ENCODE measurements around the gene GALNT17. TPM values are rescaled to one million over a fixed set of nuclear protein-coding genes. Genes with fewer than 3 reads are reported as not detected.

Gene GALNT17
- total RNA-seq, 1 donor from 2014 or later, result not detected

DNA sequence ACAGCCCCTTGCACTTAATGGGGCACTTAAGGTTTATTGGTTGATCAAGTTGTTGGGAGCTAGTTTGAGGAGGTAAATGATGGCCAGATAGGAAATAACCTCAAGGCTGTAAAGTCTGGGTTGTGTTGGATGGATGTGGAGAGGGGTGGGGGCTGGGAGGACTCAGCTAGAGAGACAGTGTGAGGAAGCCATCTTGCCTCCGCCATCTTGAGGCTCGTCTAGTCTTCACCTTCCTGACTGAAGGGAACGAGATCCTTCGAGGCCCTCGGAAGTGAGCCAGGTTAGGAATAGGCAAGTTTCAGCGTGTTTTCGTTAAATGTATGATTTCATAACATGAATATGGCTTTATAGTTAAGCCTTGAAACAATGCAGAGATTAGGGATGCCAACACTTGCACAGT is 5.5 kb downstream of the GALNT17 start:
- Mint-ChIP-seq H3K4me1 (no peaks in the 10 kb centered on the region), H3K27ac (no peak overlapping the region), H3K4me3 (no peak overlapping the region), H3K27me3 (peaks cover 4% of the 10 kb centered on the region), H3K36me3 (ENCODE audit: low read depth) (no peaks in the 10 kb centered on the region), H3K9me3 (peaks cover 4% of the 10 kb centered on the region)
- DNase-seq, result no peak
- intact Hi-C loops (cut with micrococcal nuclease), result no loop called here

DNA sequence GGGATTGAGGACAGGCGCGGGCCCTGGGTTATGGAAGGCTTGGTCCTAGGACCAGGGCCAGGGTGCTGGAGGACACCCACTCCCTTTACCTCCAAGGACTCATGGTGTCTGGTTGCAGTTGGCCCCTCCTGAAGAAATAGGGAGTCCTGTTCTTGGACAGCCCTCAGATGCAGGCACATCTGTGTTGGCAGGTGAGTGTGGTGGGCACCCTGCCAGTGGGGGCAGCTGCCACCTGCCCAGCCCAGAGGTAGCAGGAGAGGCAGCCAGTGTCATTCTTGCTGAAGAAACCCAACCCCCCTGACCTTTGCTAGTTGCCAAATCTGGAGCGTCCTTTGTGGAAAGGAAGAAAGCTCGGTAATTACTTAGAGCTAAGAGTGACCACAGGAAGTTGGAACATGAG is 8.3 kb downstream of the GALNT17 start:
- DNase-seq, result no peak
- Mint-ChIP-seq H3K36me3 (ENCODE audit: low read depth) (no peaks in the 10 kb centered on the region), H3K4me1 (no peaks in the 10 kb centered on the region), H3K27me3 (no peaks in the 10 kb centered on the region), H3K9me3 (peaks cover 15% of the 10 kb centered on the region), H3K4me3 (no peak overlapping the region), H3K27ac (no peak overlapping the region)
- intact Hi-C loops (cut with micrococcal nuclease), result no loop called here

DNA sequence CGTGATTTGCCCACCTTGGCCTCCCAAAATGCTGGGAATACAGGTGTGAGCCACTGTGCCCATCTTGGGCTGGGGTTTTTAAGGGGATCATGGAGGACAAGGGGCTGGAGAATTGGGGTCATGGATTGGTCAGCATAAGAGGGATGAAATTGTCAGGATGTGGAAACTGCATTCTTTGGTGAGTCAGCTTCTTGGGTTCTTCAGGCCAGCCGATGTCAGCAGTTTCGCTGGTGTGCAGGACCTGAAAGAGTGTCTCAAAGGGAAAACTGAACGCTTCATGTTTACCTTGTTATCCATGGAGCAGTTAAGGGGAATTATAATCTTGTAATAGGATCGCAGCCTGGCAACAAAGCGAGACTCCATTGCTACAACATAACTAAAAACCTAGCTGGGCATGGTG is 13.0 kb downstream of the GALNT17 start:
- Mint-ChIP-seq H3K27ac (no peak overlapping the region), H3K4me1 (no peaks in the 10 kb centered on the region), H3K36me3 (ENCODE audit: low read depth) (no peaks in the 10 kb centered on the region), H3K27me3 (no peaks in the 10 kb centered on the region), H3K9me3 (peaks cover 24% of the 10 kb centered on the region), H3K4me3 (no peak overlapping the region)
- intact Hi-C loops (cut with micrococcal nuclease), result no loop called here
- DNase-seq, result no peak

DNA sequence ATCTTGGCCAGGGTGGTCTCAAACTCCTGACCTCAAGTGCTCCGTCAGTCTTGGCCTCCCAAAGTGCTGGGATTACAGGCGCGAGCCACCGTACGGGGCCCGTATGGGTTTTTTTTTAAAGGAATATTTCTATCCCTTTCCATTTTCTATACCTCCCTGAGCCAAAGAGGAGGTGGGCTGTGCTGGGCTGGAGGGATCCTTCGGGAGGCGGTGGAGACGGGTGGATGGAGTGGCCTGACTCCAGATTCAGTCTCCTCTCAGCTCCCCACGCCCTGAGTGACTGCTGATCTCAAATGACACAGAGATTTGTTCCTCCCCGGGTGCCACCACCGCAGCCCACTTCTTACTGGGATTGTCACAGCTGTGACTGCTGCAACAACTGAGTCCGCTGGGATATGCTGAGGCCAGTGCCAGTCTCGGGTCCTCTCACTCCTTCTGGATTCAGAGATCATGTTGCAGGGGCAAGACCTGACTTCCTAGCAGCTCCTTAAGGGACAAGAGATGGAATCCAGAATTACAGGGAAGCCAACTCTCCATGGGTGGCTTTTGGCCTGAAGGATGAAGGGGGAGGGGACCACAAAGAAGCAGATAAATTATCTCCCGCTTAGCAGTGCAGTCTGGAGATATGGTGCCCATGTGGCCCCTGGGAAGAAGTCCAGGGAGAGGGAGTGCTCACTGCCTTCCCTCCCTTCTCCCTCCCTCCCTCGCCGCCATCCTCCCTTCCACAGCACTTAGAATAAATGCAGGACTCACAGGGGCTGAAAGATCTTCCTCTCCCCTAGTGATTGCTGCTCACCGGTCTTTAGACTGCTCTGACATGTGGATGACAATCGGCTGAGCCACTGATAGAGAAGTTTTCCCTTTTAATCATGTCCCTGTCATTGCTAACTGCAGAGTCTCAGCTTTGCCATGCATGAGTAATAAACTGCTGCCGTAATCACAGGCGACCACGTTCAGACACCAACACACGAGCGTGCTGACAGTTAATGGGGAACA is 14.3 kb downstream of the GALNT17 start:
- DNase-seq, result no peak
- no peaks in the 10 kb centered on the region for H3K27me3 Mint-ChIP-seq
- intact Hi-C loops (cut with micrococcal nuclease), result no loop called here
- peaks cover 27% of the 10 kb centered on the region for H3K9me3 Mint-ChIP-seq
- no peaks in the 10 kb centered on the region for H3K36me3 Mint-ChIP-seq (ENCODE audit: low read depth)
- no peaks in the 10 kb centered on the region for H3K4me1 Mint-ChIP-seq
- no peak overlapping the region for H3K27ac Mint-ChIP-seq
- H3K4me3 Mint-ChIP-seq, result no peak overlapping the region

DNA sequence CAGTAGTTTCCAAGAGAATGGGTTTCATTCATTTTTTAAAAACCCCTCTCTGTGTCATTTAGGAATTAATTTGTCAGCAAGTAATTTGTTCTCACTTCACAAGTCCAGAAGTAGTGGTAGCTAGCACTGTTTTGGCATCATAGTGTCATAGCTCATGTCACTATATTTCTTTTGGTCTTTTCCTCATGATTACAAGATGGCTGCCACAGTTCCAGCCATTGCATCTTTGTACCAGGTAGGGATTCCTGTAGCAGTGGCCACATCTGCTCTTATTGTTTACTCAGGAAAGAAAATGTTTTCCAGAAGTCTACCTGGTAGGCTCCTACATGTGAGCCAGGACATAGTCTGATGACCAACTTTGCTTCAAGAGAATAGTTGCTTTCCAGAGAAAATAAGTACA is 16.2 kb downstream of the GALNT17 start:
- Mint-ChIP-seq H3K36me3 (ENCODE audit: low read depth) (no peaks in the 10 kb centered on the region), H3K4me1 (no peaks in the 10 kb centered on the region), H3K27me3 (no peaks in the 10 kb centered on the region), H3K9me3 (peaks cover 25% of the 10 kb centered on the region), H3K27ac (no peak overlapping the region), H3K4me3 (no peak overlapping the region)
- no peak for DNase-seq
- intact Hi-C loops (cut with micrococcal nuclease), result no loop called here

DNA sequence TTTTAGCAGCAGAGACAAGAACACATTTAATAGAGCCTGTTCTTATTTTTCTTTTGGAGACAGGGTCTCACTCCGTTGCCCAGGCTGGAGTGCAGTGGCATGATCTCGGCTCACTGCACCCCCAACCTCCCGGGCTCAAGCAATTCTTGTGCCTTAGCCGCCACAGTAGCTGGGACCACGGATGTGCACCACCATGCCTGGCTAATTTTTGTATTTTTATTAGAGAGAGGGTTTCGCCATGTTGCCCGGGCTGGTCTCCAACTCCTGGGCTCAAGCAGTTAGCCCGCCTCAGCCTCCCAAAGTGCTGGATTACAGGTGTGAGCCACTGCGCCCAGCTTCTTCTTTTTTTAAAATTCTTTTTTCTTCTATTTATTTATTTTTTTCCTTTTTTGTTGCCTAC is 23.3 kb downstream of the GALNT17 start:
- Mint-ChIP-seq H3K4me1 (no peaks in the 10 kb centered on the region), H3K36me3 (ENCODE audit: low read depth) (peaks cover 2% of the 10 kb centered on the region), H3K9me3 (peaks cover 17% of the 10 kb centered on the region), H3K27me3 (no peaks in the 10 kb centered on the region), H3K27ac (no peak overlapping the region), H3K4me3 (no peak overlapping the region)
- DNase-seq, result no peak
- intact Hi-C loops (cut with micrococcal nuclease), result no loop called here

DNA sequence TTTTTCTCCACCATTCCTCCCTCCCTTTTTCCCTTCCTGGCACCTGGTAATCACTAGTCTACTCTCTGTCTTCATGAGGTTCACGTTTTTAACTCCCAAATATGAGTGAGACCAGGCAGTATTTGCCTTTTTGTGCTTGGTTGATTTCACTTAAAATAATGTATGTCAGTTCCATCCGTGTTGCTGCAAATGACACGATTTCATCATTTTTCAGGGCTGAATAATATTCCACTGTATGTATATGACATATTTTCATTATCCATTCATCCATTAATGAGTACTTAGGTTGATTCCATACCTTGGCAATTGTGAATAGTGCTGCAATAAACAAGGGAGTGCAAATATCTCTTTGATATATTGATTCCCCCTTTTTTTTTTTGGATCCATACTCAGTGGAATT is 25.8 kb downstream of the GALNT17 start:
- Mint-ChIP-seq H3K36me3 (ENCODE audit: low read depth) (peaks cover 2% of the 10 kb centered on the region), H3K4me3 (no peak overlapping the region), H3K9me3 (peaks cover 13% of the 10 kb centered on the region), H3K27me3 (no peaks in the 10 kb centered on the region), H3K27ac (no peak overlapping the region), H3K4me1 (no peaks in the 10 kb centered on the region)
- intact Hi-C loops (cut with micrococcal nuclease), result no loop called here
- DNase-seq, result no peak

DNA sequence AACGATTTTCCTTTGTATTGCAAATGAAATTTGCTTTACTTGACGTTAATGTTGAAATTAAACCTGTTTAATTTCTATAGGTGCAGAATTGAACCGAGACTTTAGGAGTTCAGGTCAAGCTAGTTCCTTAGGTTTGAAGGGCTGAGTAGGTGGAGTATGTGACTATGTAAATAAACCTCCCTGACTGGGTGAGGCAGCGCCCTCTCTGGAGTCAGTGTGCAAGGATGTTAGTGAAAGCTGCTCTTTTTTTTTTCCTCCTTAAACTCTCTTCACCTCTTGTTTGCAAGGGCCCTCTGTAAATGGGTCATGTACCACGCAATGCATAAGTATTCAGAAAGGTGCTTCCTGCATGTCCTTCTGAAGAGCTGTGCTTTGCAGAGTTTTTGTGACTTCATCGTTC is 33.8 kb downstream of the GALNT17 start:
- Mint-ChIP-seq H3K36me3 (ENCODE audit: low read depth) (no peaks in the 10 kb centered on the region), H3K9me3 (peaks cover 5% of the 10 kb centered on the region), H3K4me3 (no peak overlapping the region), H3K4me1 (no peaks in the 10 kb centered on the region), H3K27ac (no peak overlapping the region), H3K27me3 (no peaks in the 10 kb centered on the region)
- DNase-seq, result no peak
- intact Hi-C loops (cut with micrococcal nuclease), result no loop called here

DNA sequence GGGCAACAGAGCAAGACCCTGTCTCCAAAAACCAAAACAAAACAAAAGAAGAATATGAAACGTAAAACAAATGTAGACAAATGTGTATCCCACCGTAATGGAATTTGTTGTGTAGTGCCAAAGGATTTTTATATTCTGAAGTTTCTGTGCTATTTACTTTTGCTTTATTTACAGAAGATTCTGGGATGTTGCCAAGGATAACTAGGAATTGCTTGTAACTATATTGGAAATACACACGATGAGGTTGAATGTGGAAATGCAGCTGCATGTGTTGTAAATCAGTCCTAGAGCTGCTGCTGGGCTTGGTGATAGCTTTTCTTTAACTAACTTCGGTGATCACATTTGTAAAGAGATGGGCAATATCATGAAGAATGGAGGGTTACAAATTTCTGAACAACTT is 39.5 kb downstream of the GALNT17 start:
- no peak overlapping the region for H3K27ac Mint-ChIP-seq
- no peaks in the 10 kb centered on the region for H3K4me1 Mint-ChIP-seq
- H3K4me3 Mint-ChIP-seq, result no peak overlapping the region
- H3K36me3 Mint-ChIP-seq (ENCODE audit: low read depth), result no peaks in the 10 kb centered on the region
- peaks cover 12% of the 10 kb centered on the region for H3K9me3 Mint-ChIP-seq
- H3K27me3 Mint-ChIP-seq, result no peaks in the 10 kb centered on the region
- intact Hi-C loops (cut with micrococcal nuclease), result no loop called here
- no peak for DNase-seq

DNA sequence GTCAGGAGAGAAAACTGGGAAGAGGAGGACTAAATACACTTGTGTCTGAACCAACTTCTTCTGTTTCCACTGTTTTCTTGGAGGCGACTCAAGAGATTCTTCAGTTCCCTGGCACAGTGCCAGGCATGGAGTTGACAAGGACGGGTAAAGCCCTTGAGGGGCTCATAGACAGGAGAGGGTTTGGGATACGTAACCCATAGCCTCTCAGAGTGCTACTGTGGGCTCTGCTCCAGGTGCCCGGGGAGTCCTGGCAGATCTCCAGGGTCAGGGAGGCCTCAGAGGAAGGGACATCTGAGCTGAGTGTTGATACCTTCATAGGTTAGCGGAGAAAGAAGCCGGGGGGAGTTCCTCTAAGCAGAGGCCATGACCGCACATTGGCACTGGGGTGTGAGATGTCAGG is 42.0 kb downstream of the GALNT17 start:
- Mint-ChIP-seq H3K9me3 (peaks cover 7% of the 10 kb centered on the region), H3K4me1 (no peaks in the 10 kb centered on the region), H3K36me3 (ENCODE audit: low read depth) (no peaks in the 10 kb centered on the region), H3K27me3 (no peaks in the 10 kb centered on the region), H3K27ac (no peak overlapping the region), H3K4me3 (no peak overlapping the region)
- intact Hi-C loops (cut with micrococcal nuclease), result no loop called here
- no peak for DNase-seq

DNA sequence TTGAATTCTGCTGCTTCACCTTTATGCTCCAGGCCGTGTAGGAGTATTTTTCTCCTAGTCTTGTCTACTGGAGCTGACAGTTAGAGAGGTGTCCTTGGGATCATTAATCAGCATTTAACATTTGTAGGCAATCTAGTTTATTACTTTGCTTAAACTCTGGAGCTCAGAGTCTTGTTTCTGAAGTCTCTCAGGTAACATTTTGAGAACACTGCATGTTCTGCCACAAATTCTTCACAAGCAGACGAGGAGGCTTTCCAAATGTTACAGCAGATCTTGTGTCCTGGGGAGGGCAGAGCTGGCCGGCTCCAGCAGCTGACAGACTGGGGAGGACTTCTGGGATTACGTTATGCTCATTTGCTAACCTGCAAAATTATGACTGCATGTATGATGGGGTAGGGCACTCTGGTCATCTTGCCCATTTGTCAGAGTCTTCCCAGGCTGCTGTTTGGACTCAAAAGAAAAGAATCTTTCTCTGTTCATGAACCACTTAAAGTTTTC is 50.5 kb downstream of the GALNT17 start:
- no peaks in the 10 kb centered on the region for H3K4me1 Mint-ChIP-seq
- H3K27ac Mint-ChIP-seq, result no peak overlapping the region
- H3K9me3 Mint-ChIP-seq, result peaks cover 5% of the 10 kb centered on the region
- no peak for DNase-seq
- no peaks in the 10 kb centered on the region for H3K36me3 Mint-ChIP-seq (ENCODE audit: low read depth)
- H3K4me3 Mint-ChIP-seq, result no peak overlapping the region
- intact Hi-C loops (cut with micrococcal nuclease), result no loop called here
- no peaks in the 10 kb centered on the region for H3K27me3 Mint-ChIP-seq

DNA sequence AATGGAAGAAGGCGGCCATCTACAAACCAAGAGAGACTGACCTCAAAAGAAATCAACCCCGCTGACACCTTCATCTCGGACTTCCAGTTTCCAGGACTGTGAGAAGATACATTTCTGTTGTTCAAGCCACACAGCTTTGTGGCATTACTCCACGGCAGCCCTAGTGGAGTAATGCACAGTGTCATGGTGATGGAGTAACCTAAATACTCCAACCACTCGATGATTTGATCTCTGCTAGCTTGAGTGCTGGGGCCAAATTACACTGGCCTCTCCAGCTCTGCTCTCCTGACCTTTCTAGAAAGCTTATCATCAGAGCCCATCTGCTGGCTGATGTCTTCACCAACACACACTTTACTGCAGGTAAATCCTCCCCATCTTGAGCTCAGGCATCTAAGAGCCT is 52.2 kb downstream of the GALNT17 start:
- Mint-ChIP-seq H3K27me3 (no peaks in the 10 kb centered on the region), H3K4me3 (no peak overlapping the region), H3K36me3 (ENCODE audit: low read depth) (no peaks in the 10 kb centered on the region), H3K9me3 (peaks cover 9% of the 10 kb centered on the region), H3K4me1 (no peaks in the 10 kb centered on the region), H3K27ac (no peak overlapping the region)
- intact Hi-C loops (cut with micrococcal nuclease), result no loop called here
- DNase-seq, result no peak

DNA sequence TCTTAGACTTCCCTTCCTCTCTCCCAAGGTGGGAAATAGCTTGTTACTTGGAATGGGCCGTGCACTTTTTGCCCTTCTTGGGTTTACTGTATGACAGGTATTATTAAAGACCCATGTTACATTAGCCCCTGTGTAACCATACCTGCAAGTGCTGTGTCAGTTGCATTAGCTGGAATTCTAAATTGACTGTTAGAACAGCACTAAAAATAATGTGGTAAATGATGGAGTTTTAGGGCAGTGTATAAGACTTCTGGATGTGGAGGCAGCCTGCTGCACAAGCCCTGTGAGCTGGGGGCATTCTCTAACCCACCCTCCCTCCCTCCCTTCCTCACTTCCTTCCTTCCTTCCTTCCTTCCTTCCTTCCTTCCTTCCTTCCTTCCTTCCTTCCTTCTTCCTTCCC is 52.7 kb downstream of the GALNT17 start:
- intact Hi-C loops (cut with micrococcal nuclease), result no loop called here
- H3K36me3 Mint-ChIP-seq (ENCODE audit: low read depth), result no peaks in the 10 kb centered on the region
- no peak overlapping the region for H3K27ac Mint-ChIP-seq

DNA sequence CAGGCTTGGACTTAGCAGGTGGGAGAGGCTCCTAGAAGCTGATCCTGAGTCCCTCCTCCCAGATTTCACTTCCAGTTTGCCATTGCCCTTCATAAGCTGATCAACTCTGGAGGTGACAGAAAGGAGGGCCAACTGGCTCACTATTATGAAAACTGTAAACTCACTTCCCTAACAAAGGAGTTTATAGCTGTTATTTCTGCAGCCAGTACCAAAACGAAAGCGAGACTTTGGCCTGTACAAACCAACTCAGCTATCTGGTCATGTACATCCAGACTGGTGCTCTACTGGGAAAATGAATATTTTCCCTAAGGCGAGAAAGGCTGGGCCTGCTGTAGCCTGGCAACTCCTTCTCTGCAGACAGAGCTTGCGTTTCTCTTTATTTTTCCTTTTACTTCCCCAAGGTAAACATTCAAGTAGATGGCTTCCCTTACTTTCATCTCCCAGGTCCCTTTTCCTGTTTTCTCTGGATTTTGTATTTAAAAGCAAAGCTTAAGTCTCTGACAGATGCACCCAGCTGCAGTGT is 54.7 kb downstream of the GALNT17 start:
- Mint-ChIP-seq H3K27ac (no peak overlapping the region), H3K4me3 (no peak overlapping the region), H3K36me3 (ENCODE audit: low read depth) (no peaks in the 10 kb centered on the region), H3K4me1 (no peaks in the 10 kb centered on the region), H3K9me3 (peaks cover 9% of the 10 kb centered on the region), H3K27me3 (no peaks in the 10 kb centered on the region)
- intact Hi-C loops (cut with micrococcal nuclease), result no loop called here
- no peak for DNase-seq

More for the DNA sequence above, 52.7 kb downstream of the GALNT17 start:
- no peak for DNase-seq
- Mint-ChIP-seq H3K4me3 (no peak overlapping the region), H3K9me3 (peaks cover 13% of the 10 kb centered on the region), H3K4me1 (no peaks in the 10 kb centered on the region), H3K27me3 (no peaks in the 10 kb centered on the region)

Measured in activated CD4-positive, alpha-beta T cell treated with anti-CD3 and anti-CD28 coated beads, Interleukin-2, amount 10 ng/mL, durations not matched to agents 24 days and 14 days (primary cell).